ENCODE measurements around the gene KRT77.

Gene KRT77

GRCh38 chr12:52661668-52662067 is 41.7 kb downstream of the KRT77 start:
- TF ChIP-seq CTCF (conservative IDR thresholded peaks at IDR 0.05) = no peak
- TF ChIP-seq ZFX (IDR thresholded peaks at IDR 0.05) = no peak

GRCh38 chr12:52660934-52661499 is 42.3 kb downstream of the KRT77 start:
- TF ChIP-seq ZFX (IDR thresholded peaks at IDR 0.05) (no peak), CTCF (conservative IDR thresholded peaks at IDR 0.05) (no peak)
- H3K27ac ChIP-seq = no peak overlapping the region

More at GRCh38 chr12:52661668-52662067, 41.7 kb downstream of the KRT77 start:
- H3K27ac ChIP-seq = no peak overlapping the region

DNA sequence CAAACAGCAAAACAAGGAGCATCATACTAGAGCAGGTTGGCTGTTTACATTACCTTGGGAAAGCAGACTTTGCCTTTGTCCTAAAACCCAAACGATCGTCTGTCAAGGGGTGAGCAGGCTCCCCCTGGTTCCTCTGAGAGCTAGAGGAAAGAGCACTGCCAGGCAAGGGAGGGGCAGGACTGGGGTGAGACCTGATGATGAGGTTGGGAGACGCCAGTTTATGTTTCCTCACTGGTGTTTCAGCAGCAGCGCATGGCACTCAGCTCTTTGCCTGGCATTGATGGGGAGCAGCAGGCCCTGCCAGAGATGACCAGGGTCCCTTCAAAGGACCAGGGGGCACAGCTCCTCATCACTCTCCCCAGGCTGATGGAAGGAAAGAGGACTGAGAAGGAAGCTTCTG is 43.4 kb downstream of the KRT77 start:
- H3K27ac ChIP-seq = no peak overlapping the region
- TF ChIP-seq ZFX (IDR thresholded peaks at IDR 0.05) (no peak), CTCF (conservative IDR thresholded peaks at IDR 0.05) (no peak)

GRCh38 chr12:52659395-52659794 is 43.9 kb downstream of the KRT77 start:
- no peak overlapping the region for H3K27ac ChIP-seq
- no peak for TF ChIP-seq CTCF (conservative IDR thresholded peaks at IDR 0.05)
- no peak for TF ChIP-seq ZFX (IDR thresholded peaks at IDR 0.05)

GRCh38 chr12:52658196-52658595 is 45.1 kb downstream of the KRT77 start:
- no peak overlapping the region for H3K27ac ChIP-seq
- TF ChIP-seq ZFX (IDR thresholded peaks at IDR 0.05) (no peak), CTCF (conservative IDR thresholded peaks at IDR 0.05) (no peak)

DNA sequence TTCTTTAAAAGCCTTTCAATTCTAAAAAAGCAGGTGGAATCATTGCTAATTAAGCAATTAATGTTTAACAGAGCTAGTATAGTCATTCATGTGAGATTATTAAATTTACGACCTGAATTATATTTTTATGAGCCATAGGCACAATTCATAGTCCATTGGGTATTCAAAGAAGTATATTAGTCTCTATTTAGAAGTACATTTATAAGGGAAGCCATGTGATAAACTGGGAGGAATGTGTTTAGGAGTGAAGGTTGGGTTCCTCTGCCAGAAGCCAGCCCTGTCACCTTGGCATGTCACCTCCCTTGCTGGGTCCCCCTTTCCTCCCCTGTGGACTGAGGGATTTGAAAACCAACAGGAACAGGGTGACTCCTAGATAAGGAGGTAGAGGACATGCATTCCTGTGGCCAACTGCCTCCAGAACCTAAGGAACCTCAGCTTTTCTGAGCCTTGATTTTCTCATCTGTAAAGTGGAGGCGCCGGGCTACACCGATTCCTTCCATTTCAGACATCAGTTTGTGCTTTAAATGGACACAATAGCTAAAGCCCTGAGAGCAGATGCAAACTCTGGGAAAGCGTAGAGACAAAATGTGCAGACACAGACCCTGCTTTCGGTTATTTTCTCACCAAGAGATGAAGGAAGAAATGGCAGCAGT is 45.9 kb downstream of the KRT77 start:
- TF ChIP-seq ZFX (IDR thresholded peaks at IDR 0.05) = no peak
- no peak for TF ChIP-seq CTCF (conservative IDR thresholded peaks at IDR 0.05)
- no peak overlapping the region for H3K27ac ChIP-seq

GRCh38 chr12:52656616-52657015 is 46.7 kb downstream of the KRT77 start:
- H3K27ac ChIP-seq = peak overlapping the region; percentile 43; the same call in 1 of the 2 replicates
- no peak for TF ChIP-seq CTCF (conservative IDR thresholded peaks at IDR 0.05)
- TF ChIP-seq ZFX (IDR thresholded peaks at IDR 0.05) = no peak
